HG03575 (cell line): Measurements from ENCODE around the gene C6.
"Not testable (repeated sequence)": the region's sequence is repeated elsewhere in the genome, so short reads cannot be mapped to it uniquely, and the experiment has no call there.

ENCODE experiments used
- ATAC-seq: cut with Tn5 transposase; IDR thresholded peaks from one replicate; pipeline ENCODE4 v1.9.1; 2021; ENCODE audit not compliant: unreplicated experiment, insufficient number of reproducible peaks, low FRiP score; ENCODE audit errors: extremely low read depth

The C6 gene

DNA sequence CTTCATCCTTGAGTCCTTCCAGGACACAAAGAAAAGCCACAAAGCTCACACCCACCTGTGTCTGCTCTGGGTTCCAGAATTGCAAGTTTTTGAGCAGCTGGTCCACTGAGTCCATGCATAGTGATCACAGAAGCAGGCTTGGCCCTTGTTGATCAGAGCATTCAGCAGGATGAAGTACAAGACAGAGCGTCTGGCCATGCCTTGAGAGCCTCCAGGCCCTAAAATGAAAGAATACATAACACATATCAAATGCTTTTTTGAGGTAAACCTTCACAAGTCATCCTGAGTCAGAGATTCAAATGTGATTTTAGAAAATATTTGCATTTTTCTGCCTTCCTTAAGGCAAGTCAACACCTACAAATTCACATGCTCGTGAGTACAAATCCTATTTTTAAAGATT is 10.3 kb downstream of the C6 start:
- no peak for ATAC-seq

DNA sequence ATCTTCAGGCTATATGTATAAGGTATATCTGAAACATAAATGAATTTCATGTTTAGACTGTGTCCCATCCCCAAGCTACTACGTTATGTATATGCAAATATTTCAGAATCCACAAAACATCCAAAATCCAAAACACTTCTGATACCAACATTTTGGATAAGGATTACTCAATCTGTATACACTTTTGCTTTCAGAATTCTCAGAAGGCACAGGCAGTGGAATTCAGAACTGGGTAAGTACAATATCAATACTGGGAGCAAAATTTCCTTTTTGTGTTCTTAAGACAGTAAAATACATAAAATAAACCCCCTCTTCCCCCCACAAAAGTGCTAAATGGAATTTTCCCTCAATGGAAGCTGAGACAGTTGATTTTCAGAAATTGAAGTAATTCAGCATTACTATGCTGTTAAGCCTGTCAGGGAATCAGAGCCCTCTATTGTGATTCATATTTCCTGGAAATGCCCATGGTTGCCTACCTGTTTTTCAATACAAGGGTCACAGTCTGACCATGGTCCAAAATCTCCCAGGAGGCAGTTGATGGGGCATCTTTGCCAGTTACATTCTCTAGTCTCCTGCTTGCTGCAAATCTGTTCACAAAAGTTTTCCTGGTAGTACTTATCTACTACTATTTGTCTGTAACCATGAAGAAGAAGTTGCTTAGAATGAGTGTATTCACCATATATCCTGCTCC is 12.1 kb downstream of the C6 start:
- no peak for ATAC-seq

DNA sequence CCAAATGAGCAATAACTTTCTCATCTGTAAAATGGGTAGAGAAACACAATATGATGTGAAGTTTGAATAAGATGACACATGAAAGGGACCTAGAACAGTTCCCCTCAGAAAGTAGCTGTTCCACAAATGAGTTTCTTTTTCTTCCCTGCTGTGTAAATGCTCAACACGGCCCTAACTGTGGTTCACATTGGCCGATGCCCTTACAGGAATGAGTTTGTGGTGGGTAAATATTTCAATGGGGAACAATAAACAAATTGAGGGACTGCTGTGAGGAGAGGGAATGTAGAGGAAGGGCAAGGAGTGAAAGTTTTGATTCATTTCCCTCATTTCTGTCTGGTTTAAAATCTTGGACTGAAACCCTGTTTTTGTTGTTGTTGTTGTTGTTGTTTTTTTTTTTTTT is 12.8 kb downstream of the C6 start:
- ATAC-seq = no peak

DNA sequence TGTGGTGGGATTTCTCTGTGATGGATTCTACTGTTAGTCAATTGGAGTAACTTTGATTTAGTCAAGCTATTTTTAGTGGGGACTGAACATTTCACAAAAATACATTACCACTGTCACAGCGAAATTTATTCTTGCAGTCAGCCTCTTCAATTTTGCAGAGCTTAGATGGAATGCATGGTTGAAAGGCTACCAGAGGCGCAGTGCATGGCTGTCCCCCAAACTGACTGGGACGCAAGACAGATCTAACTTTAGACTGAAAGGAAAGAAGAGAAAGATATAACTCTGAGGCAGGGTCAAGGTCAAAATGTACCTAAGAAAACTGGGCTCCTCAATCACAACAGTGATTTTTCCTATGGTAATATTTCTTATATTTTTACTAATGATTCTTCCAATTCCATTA is 13.7 kb downstream of the C6 start:
- ATAC-seq = no peak

DNA sequence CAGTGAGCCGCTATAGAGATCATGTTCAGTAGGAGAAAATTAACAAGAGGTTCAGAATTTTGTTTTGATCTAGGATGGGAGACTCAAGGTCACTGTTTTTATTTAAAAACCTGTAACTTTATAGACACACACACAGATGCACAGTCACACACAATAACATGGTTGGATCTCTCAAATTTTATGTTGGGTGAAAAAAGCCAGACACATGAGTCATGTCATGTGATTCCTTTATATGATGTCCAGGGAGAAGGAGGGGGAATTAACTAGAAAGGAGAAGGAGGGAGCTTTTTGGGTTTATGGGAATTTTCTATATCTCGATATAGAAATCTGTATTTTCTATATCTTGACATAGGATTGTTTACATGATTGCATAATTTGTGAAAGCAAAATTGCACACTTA is 17.1 kb downstream of the C6 start:
- no peak for ATAC-seq

DNA sequence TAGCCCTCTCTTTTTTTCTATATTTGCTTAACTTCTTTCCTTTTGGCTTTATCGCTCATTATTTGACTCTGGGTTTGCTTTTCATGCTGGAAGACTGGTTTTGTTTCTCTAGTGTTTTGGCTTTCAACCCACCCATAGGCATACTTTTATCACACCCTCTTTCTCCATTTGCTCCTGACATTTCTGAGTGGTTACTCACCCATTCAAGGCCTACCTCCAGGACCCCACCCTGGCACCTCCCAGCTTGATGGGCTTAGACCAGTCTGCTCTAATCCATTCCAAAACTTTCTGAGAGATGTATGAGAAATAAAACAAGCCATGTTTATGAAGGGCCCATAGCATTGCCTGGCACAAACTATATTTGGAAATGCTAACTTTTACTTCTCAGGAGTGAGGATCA is 18.1 kb downstream of the C6 start:
- no peak for ATAC-seq

DNA sequence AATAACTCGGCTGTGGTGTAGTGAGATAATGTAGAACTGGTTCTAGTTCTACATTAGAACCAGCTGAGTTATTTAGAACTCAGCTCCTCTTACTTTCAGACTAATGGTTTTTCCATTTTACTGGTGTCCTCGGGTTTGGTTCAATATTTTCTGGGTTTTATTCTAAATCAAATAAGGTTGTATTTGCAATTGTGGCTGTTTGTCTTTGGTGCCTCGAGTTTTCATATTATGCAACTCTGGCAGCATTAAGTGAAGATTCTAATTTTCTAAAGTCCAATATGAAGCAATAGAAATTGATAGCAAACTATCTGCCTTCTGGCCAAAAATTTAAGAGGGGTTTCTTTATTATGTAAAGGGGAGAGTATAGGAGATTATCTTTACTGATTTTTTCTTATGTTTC is 19.0 kb downstream of the C6 start:
- no peak for ATAC-seq

DNA sequence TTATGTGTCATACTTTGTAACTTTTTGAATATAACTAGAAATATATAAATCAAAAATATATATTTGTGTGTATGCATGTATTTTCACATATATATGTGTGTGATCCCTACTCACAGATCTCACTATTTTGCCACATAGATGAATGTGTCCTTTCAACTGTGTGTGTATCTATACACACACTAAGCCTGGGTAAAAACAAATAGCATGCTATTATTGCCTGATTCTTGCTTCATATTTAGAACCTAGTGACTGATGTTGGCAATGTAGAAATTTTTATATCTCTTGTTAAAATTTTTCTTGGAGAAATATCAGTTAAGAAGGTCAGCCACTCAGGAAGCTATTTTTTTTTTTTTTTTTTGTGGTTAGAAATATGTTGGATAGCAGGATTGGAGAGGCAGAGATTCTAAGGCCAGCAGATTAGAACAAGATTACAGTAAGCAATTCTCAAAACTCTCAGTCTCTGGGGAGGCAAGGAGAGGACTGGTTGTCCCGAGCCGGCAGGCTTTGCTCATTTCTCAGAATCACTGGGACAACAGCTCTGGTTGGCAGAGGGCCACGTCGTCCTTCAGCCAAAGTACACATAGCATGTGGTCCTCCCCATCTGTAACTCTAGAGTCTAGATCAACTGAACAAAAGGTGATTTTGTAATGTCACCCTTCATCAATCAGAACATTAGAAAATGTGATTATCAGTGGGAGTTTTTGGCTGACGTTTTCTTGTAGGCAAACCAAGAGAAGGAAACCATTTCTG is 19.7 kb downstream of the C6 start:
- no peak for ATAC-seq

DNA sequence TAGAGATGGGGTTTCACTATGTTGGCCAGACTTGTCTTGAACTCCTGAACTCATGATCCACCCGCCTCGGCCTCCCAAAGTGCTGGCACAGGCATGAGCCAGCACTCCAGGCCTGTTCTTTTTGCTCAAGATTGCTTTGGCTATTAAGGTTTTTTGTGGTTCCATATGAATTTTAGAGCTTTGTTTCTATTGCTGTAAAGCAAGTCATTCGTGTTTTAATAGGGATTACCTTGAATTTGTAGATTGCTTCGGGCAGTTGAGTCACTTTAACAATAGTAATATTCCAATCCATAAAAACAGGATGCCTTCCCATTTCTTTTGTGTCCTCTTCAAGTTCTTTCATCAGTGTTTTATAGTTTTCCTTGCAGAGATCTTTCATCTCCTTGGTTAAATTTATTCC is 22.1 kb downstream of the C6 start:
- no peak for ATAC-seq

DNA sequence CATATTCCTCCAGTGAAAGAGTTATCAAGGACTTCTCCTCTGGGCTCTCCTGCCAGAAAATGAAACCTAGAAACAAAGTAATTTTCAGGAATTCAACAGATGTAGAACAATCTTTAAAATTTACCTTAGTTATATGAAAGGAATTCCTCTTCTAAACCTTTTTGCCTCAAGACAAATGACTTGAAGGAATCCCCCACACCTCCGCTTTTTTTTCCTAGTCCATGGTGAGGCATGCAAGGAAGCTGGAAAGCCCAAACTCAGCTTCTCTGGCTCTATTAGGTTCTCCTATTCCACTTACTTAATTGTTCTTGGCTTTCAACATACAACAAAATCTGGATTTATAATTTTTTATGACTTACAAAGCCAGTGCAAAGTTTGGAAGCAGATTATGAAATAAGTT is 27.2 kb downstream of the C6 start:
- no peak for ATAC-seq

DNA sequence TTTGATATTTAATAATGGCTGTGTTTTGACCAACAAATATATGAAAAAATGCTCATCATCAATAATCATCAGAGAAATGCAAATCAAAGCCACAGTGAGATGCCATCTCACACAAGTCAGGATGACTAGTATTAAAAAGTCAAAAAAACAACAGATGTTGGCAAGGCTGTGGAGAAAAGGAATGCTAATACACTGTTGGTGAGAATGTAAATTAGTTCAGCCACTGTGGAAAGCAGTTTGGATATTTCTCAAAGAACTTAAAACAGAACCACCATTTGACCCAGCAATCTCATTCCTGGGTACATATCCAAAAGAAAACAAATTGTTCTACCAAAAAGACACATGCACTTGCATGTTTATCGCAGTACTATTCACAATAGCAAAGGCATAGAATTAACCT is 30.0 kb downstream of the C6 start:
- not testable (repeated sequence) for ATAC-seq

DNA sequence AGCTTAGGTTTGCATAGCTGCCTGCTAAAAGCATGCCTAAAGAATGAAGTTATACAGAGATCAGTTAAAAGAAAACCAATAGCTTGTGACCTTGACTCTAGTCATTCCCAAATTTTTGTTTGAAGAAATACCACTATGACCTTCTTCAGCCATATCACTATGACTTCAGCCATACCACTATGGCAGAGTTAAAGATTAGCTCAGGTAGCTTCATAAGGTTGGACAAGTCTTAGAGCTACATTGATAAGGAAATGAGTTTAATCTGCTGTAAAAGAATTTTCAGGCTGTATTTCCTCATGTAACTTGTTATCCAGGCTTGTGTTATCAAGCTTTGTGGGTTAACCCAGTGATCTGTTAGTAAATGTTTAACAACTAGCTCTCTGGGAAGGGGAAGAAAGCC is 30.7 kb downstream of the C6 start:
- ATAC-seq = no peak

DNA sequence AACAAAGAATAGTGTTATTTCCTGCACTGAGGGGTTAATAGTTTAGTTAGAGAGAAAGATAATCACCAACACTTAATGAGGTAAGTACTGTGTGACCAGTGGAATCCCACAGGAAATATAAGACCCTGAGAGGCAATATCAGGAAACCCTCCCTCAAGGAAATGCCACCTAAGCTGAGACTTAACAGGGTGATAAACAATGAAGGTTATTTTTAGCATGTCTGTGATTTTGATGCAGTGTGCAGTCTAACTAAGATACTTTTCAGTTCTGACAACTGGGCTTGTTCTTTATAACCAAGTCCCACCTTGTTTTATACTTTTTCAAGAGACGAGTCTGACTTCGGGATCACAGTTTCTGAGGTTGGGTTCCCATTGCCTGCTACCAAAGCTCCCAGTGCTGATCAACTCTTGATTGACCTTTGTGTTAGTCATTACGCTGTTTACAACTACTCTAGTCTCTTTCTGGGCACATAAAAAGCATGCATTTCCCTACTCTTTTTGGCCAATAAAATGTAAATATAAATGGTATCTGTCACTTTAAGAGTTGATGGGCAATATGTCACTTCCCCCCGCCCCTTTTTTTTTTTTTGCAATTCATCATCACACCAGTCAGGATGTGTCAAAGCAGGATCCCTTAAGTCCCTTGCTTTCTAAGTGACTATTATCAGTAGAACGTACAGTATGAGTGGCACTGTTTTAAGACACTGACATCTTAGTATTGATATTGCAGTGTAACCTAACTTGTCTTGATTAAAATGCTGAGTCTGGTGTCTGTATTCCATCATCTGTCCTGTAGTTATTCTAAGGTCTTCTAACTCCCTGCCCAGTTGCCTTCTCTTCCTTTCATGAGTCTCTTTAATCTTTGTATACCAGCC is 31.4 kb downstream of the C6 start:
- no peak for ATAC-seq

DNA sequence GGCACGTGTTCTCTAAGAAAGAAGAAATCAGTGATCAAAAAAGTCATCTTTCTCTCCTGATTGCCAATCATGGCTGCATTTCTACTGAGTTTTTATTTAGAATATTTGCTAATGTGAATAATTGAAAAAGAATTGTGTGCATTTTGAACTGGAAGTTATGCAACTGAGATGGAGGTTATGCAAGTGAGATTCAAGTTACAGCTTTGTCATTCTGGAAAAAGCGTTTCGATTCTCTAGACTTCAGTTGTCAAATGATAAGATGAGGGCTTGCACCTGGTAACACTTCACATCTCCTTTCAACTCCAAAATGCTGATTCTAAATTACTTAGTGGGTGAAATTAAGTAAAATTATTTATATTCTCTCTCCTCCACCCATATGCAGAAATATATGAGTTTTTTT is 36.4 kb downstream of the C6 start:
- no peak for ATAC-seq

DNA sequence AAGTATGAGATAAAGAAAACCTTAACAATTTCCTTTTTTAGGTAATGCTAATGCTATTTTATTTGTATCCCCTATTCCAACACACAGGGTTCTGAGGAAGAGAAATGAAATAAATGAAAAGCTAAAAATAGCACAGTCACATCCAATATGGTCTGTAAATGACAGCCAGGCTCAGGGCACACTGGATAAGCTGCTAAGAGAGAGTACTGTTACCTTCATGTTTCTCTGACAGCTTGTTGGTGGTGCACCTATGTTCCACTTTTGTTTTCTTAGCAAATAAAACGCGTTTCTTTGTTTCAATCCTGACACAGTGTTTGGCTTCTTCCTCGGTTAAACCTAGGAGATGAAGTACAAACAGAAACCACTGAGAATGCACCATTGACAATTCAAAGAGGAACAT is 41.3 kb downstream of the C6 start:
- no peak for ATAC-seq

DNA sequence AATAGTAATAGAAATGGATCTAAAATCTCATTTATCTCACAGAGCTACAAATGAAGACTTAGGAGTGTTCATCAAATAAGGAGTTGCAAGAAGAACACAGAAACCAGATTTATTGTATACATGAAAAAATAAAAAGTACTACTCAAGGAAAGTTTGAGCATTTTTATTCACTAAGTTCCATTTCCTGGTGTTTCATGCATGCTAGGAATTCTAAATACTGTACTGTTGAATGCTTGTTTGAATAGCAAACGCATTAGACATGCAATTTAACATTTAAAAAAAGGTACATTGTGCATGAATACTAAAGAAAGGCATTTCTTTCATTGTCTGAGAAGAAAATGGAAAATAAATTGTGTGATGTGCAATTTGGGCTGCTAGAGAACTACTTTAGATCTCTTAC is 52.1 kb downstream of the C6 start:
- no peak for ATAC-seq

DNA sequence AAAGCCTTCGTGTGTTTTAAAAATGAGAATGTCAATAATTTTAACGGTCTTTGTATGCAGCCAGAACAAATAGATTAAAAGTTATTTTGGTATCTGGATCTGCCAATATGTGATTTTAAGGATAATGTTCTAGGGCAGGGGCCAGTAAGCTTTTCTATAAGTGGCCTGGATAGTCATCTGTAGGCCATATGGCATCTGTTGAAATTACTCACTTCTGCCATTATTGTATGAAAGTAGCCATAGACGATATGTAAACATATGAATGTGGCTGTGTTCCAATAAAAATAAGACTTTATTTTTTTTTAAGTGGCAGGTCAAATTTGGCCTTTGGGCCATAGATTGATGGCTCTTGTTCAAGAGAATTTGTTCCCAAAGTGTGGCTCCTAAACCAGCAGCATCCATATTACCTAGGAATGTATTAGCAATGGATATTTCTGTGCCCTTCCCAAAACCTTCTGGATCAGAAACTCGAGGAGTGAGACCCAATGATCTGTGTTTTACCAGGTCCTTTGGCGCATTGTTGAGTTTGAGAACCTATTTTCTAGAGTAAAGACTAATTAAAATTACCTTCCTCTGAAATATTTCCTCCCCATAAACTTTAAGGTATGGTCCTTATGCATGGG is 55.9 kb downstream of the C6 start:
- no peak for ATAC-seq

DNA sequence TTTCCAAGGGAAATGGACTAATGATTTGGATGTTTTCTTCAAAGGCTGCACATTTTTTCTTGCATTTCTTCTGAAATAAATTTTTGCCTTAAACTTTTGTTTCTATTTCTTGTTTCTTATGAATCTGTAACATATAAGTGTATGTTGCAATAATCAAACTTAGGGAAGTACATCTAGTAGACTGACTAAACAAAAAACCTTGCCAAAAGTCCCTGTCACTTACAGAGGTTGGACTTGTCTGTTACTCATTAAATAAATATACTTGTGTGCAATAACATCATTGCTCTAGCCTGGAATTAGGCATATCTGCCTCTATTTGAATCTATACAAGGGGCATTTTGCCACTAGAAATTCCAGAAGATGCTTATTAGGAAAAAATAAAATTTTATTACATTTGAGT is 56.6 kb downstream of the C6 start:
- no peak for ATAC-seq

DNA sequence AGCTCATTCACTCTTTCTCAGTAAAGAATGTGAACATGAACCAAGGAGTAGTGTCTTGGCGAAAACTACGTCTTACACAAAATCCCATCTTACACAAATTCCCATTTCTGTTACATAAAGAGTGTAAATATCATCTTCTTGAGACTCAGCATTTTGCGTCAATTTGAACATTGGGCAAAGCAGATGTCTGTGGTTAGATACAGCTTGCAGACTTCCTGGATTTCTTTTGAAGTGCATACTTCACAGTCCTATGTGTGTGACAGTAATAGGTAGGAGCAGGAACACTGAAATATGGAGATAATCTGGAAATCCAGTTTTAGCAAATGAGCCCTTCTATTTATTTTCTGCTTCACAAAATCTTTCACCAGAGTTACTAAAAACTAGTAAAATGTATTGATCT is 58.8 kb downstream of the C6 start:
- ATAC-seq = no peak

DNA sequence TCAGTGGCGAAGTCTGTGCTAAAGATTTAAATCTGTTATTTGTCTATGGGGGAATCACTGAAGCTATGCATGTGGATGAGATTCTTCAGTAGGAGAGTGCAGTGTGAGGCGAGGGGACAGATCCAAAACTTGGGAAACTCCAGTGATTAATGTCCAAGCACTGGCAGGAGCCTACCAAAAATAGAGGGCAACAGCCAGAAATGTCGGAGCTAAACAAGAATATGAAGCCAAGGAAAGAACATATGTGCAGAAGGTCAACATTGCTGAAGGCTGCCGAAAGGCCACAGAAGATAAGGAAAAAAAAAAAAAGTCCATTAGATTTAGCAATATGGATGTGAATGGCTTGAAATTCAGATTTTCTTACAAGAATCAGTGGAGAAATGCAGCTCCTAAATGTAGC is 61.8 kb downstream of the C6 start:
- ATAC-seq = no peak
